Small intestine (tissue), 7 donors: ENCODE data around the gene P4HB. TPM values are rescaled to one million over a fixed set of nuclear protein-coding genes. Genes with fewer than 3 reads are reported as not detected.
A peak's percentile ranks its signal among the peaks of the same experiment; 100 is the strongest.

Experiments used
- DNase-seq, 2 donors: peaks; one replicate each; pipeline versions ENCODE4 v3.0.0 to v3.0.0-alpha.2; 2013
- FAIRE-seq: peaks from 2 replicates; lab custom pipeline; 2012; peaks lifted over from hg19 to GRCh38; lab: Jason Lieb, UNC
- H3K27ac ChIP-seq, 3 donors: one replicate each; pipeline ENCODE4 v1.5.1; 2013; ENCODE audit warnings: low read length in 2 of 3, mild to moderate bottlenecking in 2 of 3, control low read depth in 1 of 3, inconsistent platforms in 1 of 3, low read depth in 1 of 3, moderate library complexity in 1 of 3
- H3K27me3 ChIP-seq, 3 donors: one replicate each; pipeline ENCODE4 v1.6.1; 2013; ENCODE audit warnings: low read length in 3 of 3, inconsistent platforms in 1 of 3; ENCODE audit not compliant: control insufficient read depth in 3 of 3, insufficient read depth in 3 of 3
- H3K36me3 ChIP-seq, 3 donors: one replicate each; pipeline ENCODE4 v1.6.1; 2013; ENCODE audit warnings: low read length in 3 of 3, inconsistent platforms in 1 of 3, low read depth in 1 of 3, mild to moderate bottlenecking in 1 of 3, moderate library complexity in 1 of 3; ENCODE audit not compliant: control insufficient read depth in 3 of 3, insufficient read depth in 2 of 3
- H3K4me1 ChIP-seq, 3 donors: one replicate each; pipeline ENCODE4 v1.6.1; 2013; ENCODE audit warnings: low read length in 2 of 3, inconsistent platforms in 1 of 3, low read depth in 1 of 3, mild to moderate bottlenecking in 1 of 3, moderate library complexity in 1 of 3; ENCODE audit not compliant: control insufficient read depth in 3 of 3, insufficient read depth in 2 of 3
- H3K4me3 ChIP-seq, 3 donors: one replicate each; pipeline ENCODE4 v1.5.1; 2013; ENCODE audit warnings: low read length in 3 of 3, control low read depth in 1 of 3, inconsistent platforms in 1 of 3, low read depth in 1 of 3, mild to moderate bottlenecking in 1 of 3, moderate library complexity in 1 of 3
- H3K9me3 ChIP-seq, 2 donors: one replicate each; pipeline ENCODE4 v1.6.1; 2013; ENCODE audit warnings: low read depth in 1 of 2, low read length in 1 of 2; ENCODE audit not compliant: control insufficient read depth in 2 of 2, insufficient read depth in 1 of 2
- WGBS, 3 donors: extraction: QIAGEN DNeasy Blood & Tissue Kit; methylation state at CpG; one replicate each; pipeline ENCODE4 v1.1.7; 2013; 5-methylcytosine and 5-hydroxymethylcytosine counted together
- polyA plus RNA-seq, 4 donors: library from polyadenylated mRNA; stranded (reverse) in 3 of 4; unstranded in 1 of 4; fragments of 200-250 nt in 3 of 4; fragments of 120-200 nt in 1 of 4; gene quantifications; one replicate each; pipeline versions ENCODE4 v1.2.1 to v1.2.3, GENCODE V29; 2013
- donor health status: healthy with polysubstance abuse.
- donor health status: control.
- donor health status: control.
- donor health status: Bipolar disorder and iron deficiency.
- donor health status: healthy.

Gene P4HB
- polyA plus RNA-seq, 4 donors, result 792 to 1,191 (median 1,005) TPM

GRCh38 chr17:81821147-81821546 is 39.2 kb downstream of the P4HB start:
- H3K27ac ChIP-seq, result peak overlapping the region; percentile 44 to 99 (median 69)
- H3K4me1 ChIP-seq, result peaks cover 0 to 27% (median 5%) of the 10 kb centered on the region in 3 donors
- WGBS, 3 donors, result 77 to 85% (median 79%) methylated on average over 8 of the region's 8 CpGs
- no peaks in the 10 kb centered on the region for H3K9me3 ChIP-seq
- H3K36me3 ChIP-seq, result peaks cover 0 to 40% (median 3%) of the 10 kb centered on the region in 3 donors
- DNase-seq, result no peak
- H3K27me3 ChIP-seq, result no peaks in the 10 kb centered on the region
- no peak overlapping the region for H3K4me3 ChIP-seq
- no peak for FAIRE-seq

- Histone ChIP-seq H3K4me1 (peaks cover 0 to 37% (median 5%) of the 10 kb centered on the region in 3 donors), H3K27ac (no peak overlapping the region), H3K36me3 (peaks cover 0 to 28% (median 3%) of the 10 kb centered on the region in 3 donors), H3K27me3 (no peaks in the 10 kb centered on the region), H3K9me3 (no peaks in the 10 kb centered on the region), H3K4me3 (no peak overlapping the region)
- DNase-seq, result no peak
- WGBS, 3 donors, result 37 to 55% (median 54%) methylated on average over 13 of the region's 13 CpGs
- no peak for FAIRE-seq
Observed at GRCh38 chr17:81819708-81820107, 40.6 kb downstream of the P4HB start.

GRCh38 chr17:81817758-81818147 is 42.6 kb downstream of the P4HB start:
- Histone ChIP-seq H3K36me3 (peaks cover 0 to 9% (median 0%) of the 10 kb centered on the region in 3 donors), H3K27me3 (no peaks in the 10 kb centered on the region), H3K9me3 (no peaks in the 10 kb centered on the region), H3K27ac (peak overlapping the region in 1 of 3 donors; percentile 19), H3K4me1 (peaks cover 0 to 36% (median 5%) of the 10 kb centered on the region in 3 donors), H3K4me3 (no peak overlapping the region)
- DNase-seq (no peak), FAIRE-seq (no peak)
- WGBS, 3 donors, result 60 to 67% (median 60%) methylated on average over 7 of the region's 7 CpGs

GRCh38 chr17:81815646-81815986 is 44.7 kb downstream of the P4HB start:
- Histone ChIP-seq H3K4me3 (no peak overlapping the region), H3K4me1 (peaks cover 0 to 18% (median 0%) of the 10 kb centered on the region in 3 donors), H3K27me3 (no peaks in the 10 kb centered on the region), H3K27ac (peak overlapping the region in 1 of 3 donors; percentile 82), H3K36me3 (no peaks in the 10 kb centered on the region), H3K9me3 (no peaks in the 10 kb centered on the region)
- DNase-seq, result peak in 1 of 2 donors; percentile 41
- no peak for FAIRE-seq
- 9 to 46% (median 22%) methylated on average over 2 of the region's 2 CpGs for WGBS, 3 donors

GRCh38 chr17:81814748-81815645 is 45.3 kb downstream of the P4HB start:
- 41 to 64% (median 53%) methylated on average over 18 to 23 of the region's 24 CpGs for WGBS, 3 donors
- FAIRE-seq (no peak), DNase-seq (peak in 1 of 2 donors; percentile 86)
- H3K4me1 ChIP-seq, result peaks cover 0 to 18% (median 0%) of the 10 kb centered on the region in 3 donors
- peaks cover 0 to 2% (median 0%) of the 10 kb centered on the region in 3 donors for H3K27me3 ChIP-seq
- peak overlapping the region in 1 of 3 donors; percentile 82 for H3K27ac ChIP-seq
- H3K4me3 ChIP-seq, result no peak overlapping the region
- H3K36me3 ChIP-seq, result no peaks in the 10 kb centered on the region
- H3K9me3 ChIP-seq, result no peaks in the 10 kb centered on the region

- H3K9me3 ChIP-seq, result no peaks in the 10 kb centered on the region
- FAIRE-seq (no peak), DNase-seq (no peak)
- peaks cover 0 to 2% (median 1%) of the 10 kb centered on the region in 3 donors for H3K27me3 ChIP-seq
- H3K4me3 ChIP-seq, result no peak overlapping the region
- WGBS, 3 donors, result 90 to 92% (median 91%) methylated on average over 37 to 41 of the region's 41 CpGs
- peaks cover 0 to 18% (median 0%) of the 10 kb centered on the region in 3 donors for H3K4me1 ChIP-seq
- no peaks in the 10 kb centered on the region for H3K36me3 ChIP-seq
- no peak overlapping the region for H3K27ac ChIP-seq
Observed at GRCh38 chr17:81813861-81814683, 46.3 kb downstream of the P4HB start.

GRCh38 chr17:81813371-81813684 is 47.0 kb downstream of the P4HB start:
- Histone ChIP-seq H3K27me3 (peaks cover 0 to 7% (median 2%) of the 10 kb centered on the region in 3 donors), H3K36me3 (no peaks in the 10 kb centered on the region), H3K9me3 (no peaks in the 10 kb centered on the region), H3K27ac (no peak overlapping the region), H3K4me1 (peaks cover 0 to 18% (median 0%) of the 10 kb centered on the region in 3 donors), H3K4me3 (no peak overlapping the region)
- 48 to 88% (median 71%) methylated on average over 14 to 15 of the region's 15 CpGs for whole genome bisulfite sequencing, 3 donors
- no peak for DNase-seq
- no peak for FAIRE-seq
